IMR-90 (cell line): ENCODE data around the gene SLC4A3. TPM values are rescaled to one million over a fixed set of nuclear protein-coding genes. Genes with fewer than 3 reads are reported as not detected.

Experiments
- ATAC-seq: fragments of 200-7000 bp; cut with Tn5 transposase; 2 replicates; pipeline ENCODE4 v1.9.1; 2020; ENCODE audit warnings: low read depth, mild to moderate bottlenecking, moderate library complexity
- BruUV-seq: library from RNA; stranded (reverse); fragments of 400-500 nt; replicated peaks from 2 replicates; lab custom pipeline; 2021; lab: Mats Ljungman, UMichigan
- CTCF ChIA-PET: fragments of 300-600 bp; formaldehyde crosslinking; extraction: SDS; loops from one replicate; lab custom pipeline; 2021; ENCODE audit warnings: antibody characterized with exemption; lab: Yijun Ruan, JAX
- POLR2A ChIA-PET: fragments of 300-600 bp; sonication (Branson Sonifier 250); formaldehyde crosslinking; loops from one replicate; lab custom pipeline; 2022; ENCODE audit warnings: antibody characterized with exemption; ENCODE audit not compliant: unreplicated experiment; lab: Charles Lee
- DNase-seq: peaks from one replicate; pipeline ENCODE4 v3.0.0; 2013
- H2AFZ ChIP-seq: replicated peaks from 2 replicates; pipeline ENCODE3; 2013; ENCODE audit warnings: low read length, mild to moderate bottlenecking; ENCODE audit not compliant: poor library complexity
- H2AK5ac ChIP-seq: 2 replicates; pipeline ENCODE4 v1.6.1; 2013; ENCODE audit warnings: low read depth, low read length, inconsistent platforms
- H2AK9ac ChIP-seq: replicated peaks from 2 replicates; pipeline ENCODE3; 2013; ENCODE audit warnings: mild to moderate bottlenecking, low read depth, low read length, moderate library complexity; ENCODE audit not compliant: poor library complexity
- H2BK120ac ChIP-seq: 2 replicates; pipeline ENCODE4 v1.6.1; 2013; ENCODE audit warnings: low read depth, low read length, inconsistent platforms
- H2BK15ac ChIP-seq: 3 replicates; pipeline ENCODE4 v1.6.1; 2013; ENCODE audit warnings: low read depth, low read length, inconsistent platforms
- H2BK20ac ChIP-seq: 2 replicates; pipeline ENCODE4 v1.6.1; 2013; ENCODE audit warnings: low read depth, mild to moderate bottlenecking, inconsistent platforms, low read length, moderate library complexity
- H2BK5ac ChIP-seq: 2 replicates; pipeline ENCODE4 v1.6.1; 2013; ENCODE audit warnings: mild to moderate bottlenecking, low read depth, low read length, inconsistent platforms; ENCODE audit not compliant: poor library complexity, severe bottlenecking
- H3K14ac ChIP-seq: replicated peaks from 2 replicates; pipeline ENCODE4 v1.6.1; 2013; ENCODE audit warnings: low read depth, low read length, inconsistent platforms
- H3K18ac ChIP-seq: 2 replicates; pipeline ENCODE4 v1.6.1; 2013; ENCODE audit warnings: low read depth, low read length, control low read depth
- H3K23ac ChIP-seq: 2 replicates; pipeline ENCODE4 v1.6.1; 2013; ENCODE audit warnings: low read depth, low read length, inconsistent platforms
- H3K27ac ChIP-seq: 2 replicates; pipeline ENCODE4 v1.5.1; 2013; ENCODE audit warnings: mild to moderate bottlenecking, control low read depth, low read length; ENCODE audit not compliant: insufficient read depth
- H3K27me3 ChIP-seq: 2 replicates; pipeline ENCODE4 v1.6.1; 2013; ENCODE audit warnings: low read length; ENCODE audit not compliant: control insufficient read depth, insufficient read depth
- H3K36me3 ChIP-seq: 2 replicates; pipeline ENCODE4 v1.6.1; 2013; ENCODE audit warnings: low read length, mixed read lengths; ENCODE audit not compliant: control insufficient read depth, insufficient read depth
- H3K4ac ChIP-seq: 2 replicates; pipeline ENCODE4 v1.6.1; 2013; ENCODE audit warnings: low read depth, low read length, inconsistent platforms
- H3K4me1 ChIP-seq: 2 replicates; pipeline ENCODE4 v1.6.1; 2013; ENCODE audit warnings: low read length, mixed read lengths; ENCODE audit not compliant: control insufficient read depth, insufficient read depth
- H3K4me2 ChIP-seq: 2 replicates; pipeline ENCODE4 v1.6.1; 2013; ENCODE audit warnings: low read depth, mild to moderate bottlenecking, control low read depth, low read length, moderate library complexity
- H3K4me3 ChIP-seq: 2 replicates; pipeline ENCODE4 v1.5.1; 2013; ENCODE audit warnings: low read depth, mild to moderate bottlenecking, control low read depth, low read length, moderate library complexity; ENCODE audit not compliant: insufficient read depth
- H3K56ac ChIP-seq: 2 replicates; pipeline ENCODE4 v1.6.1; 2013; ENCODE audit warnings: low read length, inconsistent platforms; ENCODE audit not compliant: insufficient read depth; ENCODE audit errors: extremely low read depth
- H3K79me1 ChIP-seq, 2 experiments: 2 replicates each; pipeline ENCODE4 v1.6.1; 2013; ENCODE audit warnings: low read length in 2 of 2, inconsistent platforms in 1 of 2, low read depth in 1 of 2
- H3K9ac ChIP-seq: 2 replicates; pipeline ENCODE4 v1.6.1; 2013; ENCODE audit warnings: low read depth, low read length, control low read depth
- H3K9me1 ChIP-seq: 2 replicates; pipeline ENCODE4 v1.6.1; 2013; ENCODE audit warnings: low read length, inconsistent platforms; ENCODE audit not compliant: insufficient read depth
- H3K9me3 ChIP-seq: 2 replicates; pipeline ENCODE4 v1.6.1; 2013; ENCODE audit warnings: low read length; ENCODE audit not compliant: control insufficient read depth, insufficient read depth
- H4K20me1 ChIP-seq: 2 replicates; pipeline ENCODE4 v1.6.1; 2013; ENCODE audit warnings: low read length, inconsistent platforms; ENCODE audit not compliant: insufficient read depth
- H4K5ac ChIP-seq: 2 replicates; pipeline ENCODE4 v1.6.1; 2013; ENCODE audit warnings: mild to moderate bottlenecking, low read depth, low read length, control low read depth
- H4K8ac ChIP-seq, 2 experiments: 2 replicates each; pipeline ENCODE4 v1.6.1; 2013; ENCODE audit warnings: low read depth in 2 of 2, low read length in 2 of 2, control low read depth in 1 of 2, inconsistent platforms in 1 of 2
- H4K91ac ChIP-seq: 2 replicates; pipeline ENCODE4 v1.6.1; 2013; ENCODE audit warnings: low read depth, low read length, inconsistent platforms; ENCODE audit not compliant: insufficient read depth
- CTCF ChIP-seq: conservative IDR thresholded peaks from 2 replicates; pipeline ENCODE4 v1.5.1; 2012; ENCODE audit warnings: mild to moderate bottlenecking, low read depth, low read length, improper control_type of control experiment
- ELK1 ChIP-seq: fragments of 150-350 bp; IDR thresholded peaks from 2 replicates; pipeline ENCODE4 v1.6.1; 2016; ENCODE audit warnings: low read depth, mild to moderate bottlenecking, low read length, moderate library complexity, borderline replicate concordance
- FOS ChIP-seq: fragments of 150-350 bp; IDR thresholded peaks from 2 replicates; pipeline ENCODE4 v1.6.1; 2016; ENCODE audit warnings: low read depth, low read length
- MAFK ChIP-seq: IDR thresholded peaks from 2 replicates; pipeline ENCODE4 v1.6.1; 2012; ENCODE audit warnings: low read depth, low read length, improper control_type of control experiment
- MAZ ChIP-seq: IDR thresholded peaks from 2 replicates; pipeline ENCODE4 v1.6.1; 2012; ENCODE audit warnings: low read depth, mild to moderate bottlenecking, low read length, improper control_type of control experiment, moderate library complexity, borderline replicate concordance
- POLR2A ChIP-seq: IDR thresholded peaks from 2 replicates; pipeline ENCODE4 v1.6.1; 2012; ENCODE audit warnings: mild to moderate bottlenecking, low read depth, low read length
- RAD21 ChIP-seq: IDR thresholded peaks from 2 replicates; pipeline ENCODE4 v1.6.1; 2012; ENCODE audit warnings: low read length, improper control_type of control experiment
- RFX5 ChIP-seq: IDR thresholded peaks from 2 replicates; pipeline ENCODE4 v1.8.0; 2012; ENCODE audit warnings: low read depth, mild to moderate bottlenecking, low read length, moderate library complexity
- SMC3 ChIP-seq: fragments of 150-350 bp; IDR thresholded peaks from 2 replicates; pipeline ENCODE4 v1.6.1; 2016; ENCODE audit warnings: low read depth, mild to moderate bottlenecking, antibody characterized with exemption, low read length, moderate library complexity
- USF2 ChIP-seq: fragments of 150-350 bp; IDR thresholded peaks from 2 replicates; pipeline ENCODE4 v1.6.1; 2017; ENCODE audit warnings: mild to moderate bottlenecking, antibody characterized with exemption, low read length, low read depth
- WGBS, 2 experiments: methylation state at CpG; one replicate each; pipeline versions ENCODE4 v1.1.5 to v1.1.7; 2013; ENCODE audit warnings: missing lambda C conversion rate in 2 of 2; ENCODE audit not compliant: insufficient read length in 1 of 2; ENCODE audit errors: extremely low coverage in 2 of 2; 5-methylcytosine and 5-hydroxymethylcytosine counted together
- dilution Hi-C: fragments of 300-500 bp; cut with HindIII; formaldehyde crosslinking; loops from one replicate; pipeline ENCODE4 v1.14.3; 2018; ENCODE audit warnings: low sequenced_read_pairs; ENCODE audit not compliant: unreplicated experiment
- in situ Hi-C: fragments of 300-500 bp; cut with MboI; formaldehyde crosslinking; loops from 3 replicates; pipeline ENCODE4 v1.14.3; 2019; ENCODE audit warnings: low sequenced_read_pairs, inconsistent platforms, mixed read lengths
- intact Hi-C: fragments of 100-400 bp; cut with micrococcal nuclease; formaldehyde crosslinking; loops from 2 replicates; pipeline ENCODE4 v1.10.0; 2022
- polyA plus RNA-seq, 3 experiments: library from polyadenylated mRNA; depleted of rRNA; stranded (reverse); fragments of >200 nt; gene quantifications; 2 replicates each; pipeline ENCODE4 v1.2.3, GENCODE V29; 2012; ENCODE audit warnings: low replicate concordance in 1 of 3
- total RNA-seq: library from RNA; depleted of rRNA; stranded (reverse); fragments of >200 nt; gene quantifications from 2 replicates; pipeline ENCODE4 v1.2.3, GENCODE V29; 2012

SLC4A3 gene
- total and polyA plus RNA-seq, 2 of the 4 experiments (the other 2 are of a cell fraction), result 0.90 to 6.1 TPM

- Histone ChIP-seq H2BK5ac (no peak overlapping the region), H3K56ac (no peak overlapping the region), H4K5ac (no peak overlapping the region), H3K27ac (no peak overlapping the region), H4K8ac (no peak overlapping the region), H4K20me1 (no peaks in the 10 kb centered on the region), H2AK5ac (no peak overlapping the region), H3K36me3 (no peaks in the 10 kb centered on the region; the same call in 1 of the 2 replicates), H2AK9ac (no peak overlapping the region), H2BK120ac (no peak overlapping the region), H3K23ac (no peak overlapping the region), H3K4me3 (no peak overlapping the region), H3K27me3 (no peaks in the 10 kb centered on the region), H3K9me3 (no peaks in the 10 kb centered on the region), H3K9me1 (peaks cover 11% of the 10 kb centered on the region), H3K79me1 (no peaks in the 10 kb centered on the region), H2BK20ac (no peak overlapping the region), H3K4ac (no peak overlapping the region), H3K18ac (no peak overlapping the region), H2BK15ac (no peak overlapping the region), H2AFZ (no peak overlapping the region), H4K91ac (no peak overlapping the region), H3K4me2 (no peak overlapping the region), H3K14ac (no peak overlapping the region), H3K4me1 (peaks cover 12% of the 10 kb centered on the region), H3K9ac (no peak overlapping the region)
- CTCF ChIA-PET, result no interaction called here
- in situ Hi-C loops, result no loop called here
- no TSS peak for BruUV-seq
- dilution Hi-C loops, result no loop called here
- POLR2A ChIA-PET, result no interaction called here
- intact Hi-C loops, result loop anchor here (1.0 to 5.0 kb wide), 5 partner anchors 48 to 1931 kb away; partner anchors contain the start of genes EPHA4 and OBSL1
- ATAC-seq, result no peak
- TF ChIP-seq USF2, result no peak
- no peak for TF ChIP-seq SMC3
- no peak for TF ChIP-seq MAFK
- no peak for TF ChIP-seq ELK1
- TF ChIP-seq FOS, result no peak
- TF ChIP-seq MAZ, result no peak
- no peak for TF ChIP-seq RAD21
- TF ChIP-seq CTCF, result no peak
- TF ChIP-seq POLR2A, result no peak
- no peak for TF ChIP-seq RFX5
- WGBS, 2 experiments, result no CpG with 5 or more reads among the region's 7 CpGs
- no peak for DNase-seq
These were observed 14.1 kb downstream of the SLC4A3 start for GRCh38 chr2:219641390-219642068.
